IMR-90 (cell line): ENCODE results near the gene ARMC5. TPM values are rescaled to one million over a fixed set of nuclear protein-coding genes. Genes with fewer than 3 reads are reported as not detected.

Experiments used
- ATAC-seq: fragments of 200-7000 bp; cut with Tn5 transposase; 2 replicates; pipeline ENCODE4 v1.9.1; 2020; ENCODE audit warnings: low read depth, mild to moderate bottlenecking, moderate library complexity
- BruUV-seq: library from RNA; stranded (reverse); fragments of 400-500 nt; replicated peaks from 2 replicates; lab custom pipeline; 2021; lab: Mats Ljungman, UMichigan
- CTCF ChIA-PET: fragments of 300-600 bp; formaldehyde crosslinking; extraction: SDS; loops from one replicate; lab custom pipeline; 2021; ENCODE audit warnings: antibody characterized with exemption; lab: Yijun Ruan, JAX
- POLR2A ChIA-PET: fragments of 300-600 bp; sonication (Branson Sonifier 250); formaldehyde crosslinking; loops from one replicate; lab custom pipeline; 2022; ENCODE audit warnings: antibody characterized with exemption; ENCODE audit not compliant: unreplicated experiment; lab: Charles Lee
- DNase-seq: peaks from one replicate; pipeline ENCODE4 v3.0.0; 2013
- H2AFZ ChIP-seq: replicated peaks from 2 replicates; pipeline ENCODE3; 2013; ENCODE audit warnings: low read length, mild to moderate bottlenecking; ENCODE audit not compliant: poor library complexity
- H2AK5ac ChIP-seq: 2 replicates; pipeline ENCODE4 v1.6.1; 2013; ENCODE audit warnings: low read depth, low read length, inconsistent platforms
- H2AK9ac ChIP-seq: replicated peaks from 2 replicates; pipeline ENCODE3; 2013; ENCODE audit warnings: mild to moderate bottlenecking, low read depth, low read length, moderate library complexity; ENCODE audit not compliant: poor library complexity
- H2BK120ac ChIP-seq: 2 replicates; pipeline ENCODE4 v1.6.1; 2013; ENCODE audit warnings: low read depth, low read length, inconsistent platforms
- H2BK15ac ChIP-seq: 3 replicates; pipeline ENCODE4 v1.6.1; 2013; ENCODE audit warnings: low read depth, low read length, inconsistent platforms
- H2BK20ac ChIP-seq: 2 replicates; pipeline ENCODE4 v1.6.1; 2013; ENCODE audit warnings: low read depth, mild to moderate bottlenecking, inconsistent platforms, low read length, moderate library complexity
- H2BK5ac ChIP-seq: 2 replicates; pipeline ENCODE4 v1.6.1; 2013; ENCODE audit warnings: mild to moderate bottlenecking, low read depth, low read length, inconsistent platforms; ENCODE audit not compliant: poor library complexity, severe bottlenecking
- H3K14ac ChIP-seq: replicated peaks from 2 replicates; pipeline ENCODE4 v1.6.1; 2013; ENCODE audit warnings: low read depth, low read length, inconsistent platforms
- H3K18ac ChIP-seq: 2 replicates; pipeline ENCODE4 v1.6.1; 2013; ENCODE audit warnings: low read depth, low read length, control low read depth
- H3K23ac ChIP-seq: 2 replicates; pipeline ENCODE4 v1.6.1; 2013; ENCODE audit warnings: low read depth, low read length, inconsistent platforms
- H3K27ac ChIP-seq: 2 replicates; pipeline ENCODE4 v1.5.1; 2013; ENCODE audit warnings: mild to moderate bottlenecking, control low read depth, low read length; ENCODE audit not compliant: insufficient read depth
- H3K27me3 ChIP-seq: 2 replicates; pipeline ENCODE4 v1.6.1; 2013; ENCODE audit warnings: low read length; ENCODE audit not compliant: control insufficient read depth, insufficient read depth
- H3K36me3 ChIP-seq: 2 replicates; pipeline ENCODE4 v1.6.1; 2013; ENCODE audit warnings: low read length, mixed read lengths; ENCODE audit not compliant: control insufficient read depth, insufficient read depth
- H3K4ac ChIP-seq: 2 replicates; pipeline ENCODE4 v1.6.1; 2013; ENCODE audit warnings: low read depth, low read length, inconsistent platforms
- H3K4me1 ChIP-seq: 2 replicates; pipeline ENCODE4 v1.6.1; 2013; ENCODE audit warnings: low read length, mixed read lengths; ENCODE audit not compliant: control insufficient read depth, insufficient read depth
- H3K4me2 ChIP-seq: 2 replicates; pipeline ENCODE4 v1.6.1; 2013; ENCODE audit warnings: low read depth, mild to moderate bottlenecking, control low read depth, low read length, moderate library complexity
- H3K4me3 ChIP-seq: 2 replicates; pipeline ENCODE4 v1.5.1; 2013; ENCODE audit warnings: low read depth, mild to moderate bottlenecking, control low read depth, low read length, moderate library complexity; ENCODE audit not compliant: insufficient read depth
- H3K56ac ChIP-seq: 2 replicates; pipeline ENCODE4 v1.6.1; 2013; ENCODE audit warnings: low read length, inconsistent platforms; ENCODE audit not compliant: insufficient read depth; ENCODE audit errors: extremely low read depth
- H3K79me1 ChIP-seq, 2 experiments: 2 replicates each; pipeline ENCODE4 v1.6.1; 2013; ENCODE audit warnings: low read length in 2 of 2, inconsistent platforms in 1 of 2, low read depth in 1 of 2
- H3K9ac ChIP-seq: 2 replicates; pipeline ENCODE4 v1.6.1; 2013; ENCODE audit warnings: low read depth, low read length, control low read depth
- H3K9me1 ChIP-seq: 2 replicates; pipeline ENCODE4 v1.6.1; 2013; ENCODE audit warnings: low read length, inconsistent platforms; ENCODE audit not compliant: insufficient read depth
- H3K9me3 ChIP-seq: 2 replicates; pipeline ENCODE4 v1.6.1; 2013; ENCODE audit warnings: low read length; ENCODE audit not compliant: control insufficient read depth, insufficient read depth
- H4K20me1 ChIP-seq: 2 replicates; pipeline ENCODE4 v1.6.1; 2013; ENCODE audit warnings: low read length, inconsistent platforms; ENCODE audit not compliant: insufficient read depth
- H4K5ac ChIP-seq: 2 replicates; pipeline ENCODE4 v1.6.1; 2013; ENCODE audit warnings: mild to moderate bottlenecking, low read depth, low read length, control low read depth
- H4K8ac ChIP-seq, 2 experiments: 2 replicates each; pipeline ENCODE4 v1.6.1; 2013; ENCODE audit warnings: low read depth in 2 of 2, low read length in 2 of 2, control low read depth in 1 of 2, inconsistent platforms in 1 of 2
- H4K91ac ChIP-seq: 2 replicates; pipeline ENCODE4 v1.6.1; 2013; ENCODE audit warnings: low read depth, low read length, inconsistent platforms; ENCODE audit not compliant: insufficient read depth
- BHLHE40 ChIP-seq: fragments of 150-350 bp; IDR thresholded peaks from 2 replicates; pipeline ENCODE4 v1.6.1; 2016; ENCODE audit warnings: mild to moderate bottlenecking, low read depth, low read length
- CEBPB ChIP-seq: IDR thresholded peaks from 2 replicates; pipeline ENCODE4 v1.6.1; 2012; ENCODE audit warnings: low read depth, low read length, improper control_type of control experiment
- CHD1 ChIP-seq: IDR thresholded peaks from 2 replicates; pipeline ENCODE4 v1.6.1; 2012; ENCODE audit warnings: low read depth, low read length, improper control_type of control experiment
- CTCF ChIP-seq: conservative IDR thresholded peaks from 2 replicates; pipeline ENCODE4 v1.5.1; 2012; ENCODE audit warnings: mild to moderate bottlenecking, low read depth, low read length, improper control_type of control experiment
- ELK1 ChIP-seq: fragments of 150-350 bp; IDR thresholded peaks from 2 replicates; pipeline ENCODE4 v1.6.1; 2016; ENCODE audit warnings: low read depth, mild to moderate bottlenecking, low read length, moderate library complexity, borderline replicate concordance
- FOS ChIP-seq: fragments of 150-350 bp; IDR thresholded peaks from 2 replicates; pipeline ENCODE4 v1.6.1; 2016; ENCODE audit warnings: low read depth, low read length
- MAFK ChIP-seq: IDR thresholded peaks from 2 replicates; pipeline ENCODE4 v1.6.1; 2012; ENCODE audit warnings: low read depth, low read length, improper control_type of control experiment
- MAZ ChIP-seq: IDR thresholded peaks from 2 replicates; pipeline ENCODE4 v1.6.1; 2012; ENCODE audit warnings: low read depth, mild to moderate bottlenecking, low read length, improper control_type of control experiment, moderate library complexity, borderline replicate concordance
- MXI1 ChIP-seq: IDR thresholded peaks from 2 replicates; pipeline ENCODE4 v1.6.1; 2012; ENCODE audit warnings: low read depth, mild to moderate bottlenecking, low read length, moderate library complexity, borderline replicate concordance
- NFE2L2 ChIP-seq: fragments of 150-350 bp; IDR thresholded peaks from 2 replicates; pipeline ENCODE4 v1.6.1; 2016; ENCODE audit warnings: low read depth, mild to moderate bottlenecking, low read length
- POLR2A ChIP-seq: IDR thresholded peaks from 2 replicates; pipeline ENCODE4 v1.6.1; 2012; ENCODE audit warnings: mild to moderate bottlenecking, low read depth, low read length
- RAD21 ChIP-seq: IDR thresholded peaks from 2 replicates; pipeline ENCODE4 v1.6.1; 2012; ENCODE audit warnings: low read length, improper control_type of control experiment
- RCOR1 ChIP-seq: IDR thresholded peaks from 2 replicates; pipeline ENCODE4 v1.6.1; 2012; ENCODE audit warnings: mild to moderate bottlenecking, low read length, improper control_type of control experiment; ENCODE audit not compliant: insufficient replicate concordance
- RFX5 ChIP-seq: IDR thresholded peaks from 2 replicates; pipeline ENCODE4 v1.8.0; 2012; ENCODE audit warnings: low read depth, mild to moderate bottlenecking, low read length, moderate library complexity
- SMC3 ChIP-seq: fragments of 150-350 bp; IDR thresholded peaks from 2 replicates; pipeline ENCODE4 v1.6.1; 2016; ENCODE audit warnings: low read depth, mild to moderate bottlenecking, antibody characterized with exemption, low read length, moderate library complexity
- WGBS, 2 experiments: methylation state at CpG; one replicate each; pipeline versions ENCODE4 v1.1.5 to v1.1.7; 2013; ENCODE audit warnings: missing lambda C conversion rate in 2 of 2; ENCODE audit not compliant: insufficient read length in 1 of 2; ENCODE audit errors: extremely low coverage in 2 of 2; 5-methylcytosine and 5-hydroxymethylcytosine counted together
- dilution Hi-C: fragments of 300-500 bp; cut with HindIII; formaldehyde crosslinking; loops from one replicate; pipeline ENCODE4 v1.14.3; 2018; ENCODE audit warnings: low sequenced_read_pairs; ENCODE audit not compliant: unreplicated experiment
- in situ Hi-C: fragments of 300-500 bp; cut with MboI; formaldehyde crosslinking; loops from 3 replicates; pipeline ENCODE4 v1.14.3; 2019; ENCODE audit warnings: low sequenced_read_pairs, inconsistent platforms, mixed read lengths
- intact Hi-C: fragments of 100-400 bp; cut with micrococcal nuclease; formaldehyde crosslinking; loops from 2 replicates; pipeline ENCODE4 v1.10.0; 2022
- polyA plus RNA-seq, 3 experiments: library from polyadenylated mRNA; depleted of rRNA; stranded (reverse); fragments of >200 nt; gene quantifications; 2 replicates each; pipeline ENCODE4 v1.2.3, GENCODE V29; 2012; ENCODE audit warnings: low replicate concordance in 1 of 3
- total RNA-seq: library from RNA; depleted of rRNA; stranded (reverse); fragments of >200 nt; gene quantifications from 2 replicates; pipeline ENCODE4 v1.2.3, GENCODE V29; 2012
- TF ChIP-seq, protein P1 (sequence below): fragments of 150-350 bp; IDR thresholded peaks from 2 replicates; pipeline ENCODE4 v1.6.1; 2017; ENCODE audit warnings: mild to moderate bottlenecking, antibody characterized with exemption, low read length, low read depth

The ARMC5 gene
- total and polyA plus RNA-seq, 2 of the 4 experiments (the other 2 are of a cell fraction), result 2.3 to 7.5 TPM

- H3K18ac ChIP-seq, result no peak overlapping the region
- H3K36me3 ChIP-seq, result peaks cover 2% of the 10 kb centered on the region
- POLR2A ChIA-PET, result no interaction called here
- in situ Hi-C loops (loop anchor here (25.0 kb wide), 1 partner anchor 405 kb away; the partner anchor contains the start of gene ZNF267), dilution Hi-C loops (no loop called here), intact Hi-C loops (no loop called here)
- no peak overlapping the region for H2BK15ac ChIP-seq
- H3K79me1 ChIP-seq, result peaks cover 20 to 72% of the 10 kb centered on the region in 2 experiments
- H4K5ac ChIP-seq, result no peak overlapping the region
- H2BK120ac ChIP-seq, result no peak overlapping the region
- no peak overlapping the region for H3K9ac ChIP-seq
- no peak overlapping the region for H3K4ac ChIP-seq
- no peak overlapping the region for H3K27ac ChIP-seq
- TF ChIP-seq BHLHE40 (no peak), RCOR1 (no peak), MAZ (no peak), NFE2L2 (no peak), RFX5 (no peak), FOS (no peak), SMC3 (no peak), MXI1 (no peak), CTCF (no peak), RAD21 (no peak), MAFK (no peak), CEBPB (no peak), POLR2A (no peak), ELK1 (no peak), CHD1 (no peak)
- TF ChIP-seq, protein P1, sequence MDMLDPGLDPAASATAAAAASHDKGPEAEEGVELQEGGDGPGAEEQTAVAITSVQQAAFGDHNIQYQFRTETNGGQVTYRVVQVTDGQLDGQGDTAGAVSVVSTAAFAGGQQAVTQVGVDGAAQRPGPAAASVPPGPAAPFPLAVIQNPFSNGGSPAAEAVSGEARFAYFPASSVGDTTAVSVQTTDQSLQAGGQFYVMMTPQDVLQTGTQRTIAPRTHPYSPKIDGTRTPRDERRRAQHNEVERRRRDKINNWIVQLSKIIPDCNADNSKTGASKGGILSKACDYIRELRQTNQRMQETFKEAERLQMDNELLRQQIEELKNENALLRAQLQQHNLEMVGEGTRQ, result no peak
- no TSS peak for BruUV-seq
- CTCF ChIA-PET, result no interaction called here
- 0 out of 2 replicates have a peak overlapping the region, but pooled peaks have one; percentile 31 for H3K23ac ChIP-seq
- H3K9me1 ChIP-seq, result peaks cover 26% of the 10 kb centered on the region
- no peak overlapping the region for H4K8ac ChIP-seq
- H4K20me1 ChIP-seq, result peaks cover 40% of the 10 kb centered on the region
- H2AK5ac ChIP-seq, result no peak overlapping the region
- no peak overlapping the region for H2BK20ac ChIP-seq
- ATAC-seq (no peak), DNase-seq (no peak)
- no peak overlapping the region; the same call in 1 of the 2 replicates for H3K4me2 ChIP-seq
- no CpG with 5 or more reads among the region's 8 CpGs for WGBS, 2 experiments
- no peaks in the 10 kb centered on the region for H3K27me3 ChIP-seq
- peak overlapping the region; percentile 58 for H2AK9ac ChIP-seq
- no peak overlapping the region for H3K4me3 ChIP-seq
- H4K91ac ChIP-seq, result no peak overlapping the region
- H3K56ac ChIP-seq, result no peak overlapping the region
- no peak overlapping the region for H2BK5ac ChIP-seq
- no peaks in the 10 kb centered on the region for H3K9me3 ChIP-seq
- H2AFZ ChIP-seq, result peak overlapping the region; percentile 7
- H3K4me1 ChIP-seq, result peaks cover 23% of the 10 kb centered on the region
- H3K14ac ChIP-seq, result no peak overlapping the region
Observed at GRCh38 chr16:31456988-31457360, 2.3 kb upstream of the ARMC5 start.
